PFSK-1 (cell line): Measurements from ENCODE around the gene DGKB.

ENCODE experiments used
- FOXP2 ChIP-seq: optimal IDR thresholded peaks from 2 replicates; pipeline ENCODE3; 2011; ENCODE audit warnings: borderline replicate concordance, control low read depth, inconsistent platforms; ENCODE audit not compliant: insufficient read depth; ENCODE audit errors: extremely low read length, extremely low read depth
- POLR2AphosphoS5 ChIP-seq: IDR thresholded peaks from 2 replicates; pipeline ENCODE4 v1.6.1; 2012; ENCODE audit warnings: low read depth, mild to moderate bottlenecking, control low read depth, low read length, moderate library complexity
- REST ChIP-seq, 2 experiments: IDR thresholded peaks; 2 replicates each; pipeline versions ENCODE4 v1.6.1 to v1.8.0; 2011 to 2012; ENCODE audit warnings: low read depth in 2 of 2, low read length in 2 of 2, control low read depth in 1 of 2, inconsistent platforms in 1 of 2, mild to moderate bottlenecking in 1 of 2, moderate library complexity in 1 of 2; ENCODE audit not compliant: insufficient read depth in 1 of 2
- SIN3A ChIP-seq: IDR thresholded peaks from 2 replicates; pipeline ENCODE4 v1.6.1; 2012; ENCODE audit warnings: mild to moderate bottlenecking, low read length, moderate library complexity, borderline replicate concordance; ENCODE audit not compliant: insufficient read depth
- TAF1 ChIP-seq: IDR thresholded peaks from 2 replicates; pipeline ENCODE4 v1.6.1; 2012; ENCODE audit warnings: low read length, control low read depth, borderline replicate concordance; ENCODE audit not compliant: insufficient read depth

The DGKB gene

GRCh38 chr7:14124716-14125115 lies 777.8 kb downstream of the DGKB start:
- no peak for TF ChIP-seq REST (IDR thresholded peaks at IDR 0.05; ENCODE audit: insufficient read depth in 1 of 2, low read depth in 2 of 2, low read length in 2 of 2)
- no peak for TF ChIP-seq POLR2AphosphoS5
- TF ChIP-seq SIN3A = no peak
- TF ChIP-seq TAF1 = no peak
- TF ChIP-seq FOXP2 = no peak

GRCh38 chr7:14123923-14124322 lies 778.6 kb downstream of the DGKB start:
- TF ChIP-seq SIN3A = no peak
- no peak for TF ChIP-seq REST (IDR thresholded peaks at IDR 0.05; ENCODE audit: insufficient read depth in 1 of 2, low read depth in 2 of 2, low read length in 2 of 2)
- no peak for TF ChIP-seq POLR2AphosphoS5

GRCh38 chr7:14115701-14116100 lies 786.9 kb downstream of the DGKB start:
- TF ChIP-seq TAF1 = no peak
- TF ChIP-seq POLR2AphosphoS5 = no peak
- TF ChIP-seq FOXP2 = no peak
- TF ChIP-seq REST (IDR thresholded peaks at IDR 0.05; ENCODE audit: insufficient read depth in 1 of 2, low read depth in 2 of 2, low read length in 2 of 2) = no peak

- TF ChIP-seq POLR2AphosphoS5 = no peak
- no peak for TF ChIP-seq SIN3A
- no peak for TF ChIP-seq TAF1
- TF ChIP-seq REST (IDR thresholded peaks at IDR 0.05; ENCODE audit: insufficient read depth in 1 of 2, low read depth in 2 of 2, low read length in 2 of 2) = no peak
- no peak for TF ChIP-seq FOXP2
Measured at GRCh38 chr7:14104861-14105260, 797.7 kb downstream of the DGKB start.

- TF ChIP-seq SIN3A (no peak), FOXP2 (no peak), TAF1 (no peak), REST (IDR thresholded peaks at IDR 0.05; ENCODE audit: insufficient read depth in 1 of 2, low read depth in 2 of 2, low read length in 2 of 2) (no peak), POLR2AphosphoS5 (no peak)
Measured at GRCh38 chr7:14096159-14096558, 806.4 kb downstream of the DGKB start.
